Loucy (cell line): ENCODE results near the gene GPX1.

Experiments used
- CTCF ChIP-seq: fragments of 200-600 bp; sonication (generic); conservative IDR thresholded peaks from 2 replicates; pipeline ENCODE4 v1.5.1; 2014; ENCODE audit warnings: mild to moderate bottlenecking, antibody characterized with exemption, low read length
- EZH2phosphoT487 ChIP-seq: fragments of 200-600 bp; IDR thresholded peaks from 2 replicates; pipeline ENCODE4 v1.6.1; 2018; ENCODE audit warnings: antibody characterized with exemption, mild to moderate bottlenecking, moderate library complexity, borderline replicate concordance

DNA sequence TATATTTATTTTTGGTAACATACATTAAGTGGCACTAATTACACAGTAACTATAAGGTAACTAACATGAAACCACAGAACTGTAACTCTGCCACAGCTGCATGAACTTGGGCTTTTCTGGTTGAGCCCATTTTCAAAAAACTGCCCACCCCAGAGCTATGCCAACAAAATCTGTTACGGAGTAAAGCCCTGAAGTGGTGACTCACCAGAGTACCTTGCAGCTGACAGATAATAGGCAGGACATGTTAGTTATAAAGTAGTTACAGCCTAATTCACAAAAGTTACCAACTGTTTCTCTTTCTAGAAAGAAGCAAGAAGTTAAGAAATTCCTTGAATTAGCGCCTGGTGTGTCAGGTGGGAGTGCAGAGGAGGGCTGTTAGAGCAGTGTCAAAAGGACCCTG, 1.5 kb upstream of the GPX1 start:
- TF ChIP-seq CTCF (no peak), EZH2phosphoT487 (no peak)
